Fibroblast of peridontal ligament (primary cell): ENCODE results near the gene CD4.

Experiments used
- DNase-seq: peaks from one replicate; pipeline ENCODE4 v3.0.0-alpha.2; 2010; ENCODE audit errors: extremely low read depth

Gene CD4

DNA sequence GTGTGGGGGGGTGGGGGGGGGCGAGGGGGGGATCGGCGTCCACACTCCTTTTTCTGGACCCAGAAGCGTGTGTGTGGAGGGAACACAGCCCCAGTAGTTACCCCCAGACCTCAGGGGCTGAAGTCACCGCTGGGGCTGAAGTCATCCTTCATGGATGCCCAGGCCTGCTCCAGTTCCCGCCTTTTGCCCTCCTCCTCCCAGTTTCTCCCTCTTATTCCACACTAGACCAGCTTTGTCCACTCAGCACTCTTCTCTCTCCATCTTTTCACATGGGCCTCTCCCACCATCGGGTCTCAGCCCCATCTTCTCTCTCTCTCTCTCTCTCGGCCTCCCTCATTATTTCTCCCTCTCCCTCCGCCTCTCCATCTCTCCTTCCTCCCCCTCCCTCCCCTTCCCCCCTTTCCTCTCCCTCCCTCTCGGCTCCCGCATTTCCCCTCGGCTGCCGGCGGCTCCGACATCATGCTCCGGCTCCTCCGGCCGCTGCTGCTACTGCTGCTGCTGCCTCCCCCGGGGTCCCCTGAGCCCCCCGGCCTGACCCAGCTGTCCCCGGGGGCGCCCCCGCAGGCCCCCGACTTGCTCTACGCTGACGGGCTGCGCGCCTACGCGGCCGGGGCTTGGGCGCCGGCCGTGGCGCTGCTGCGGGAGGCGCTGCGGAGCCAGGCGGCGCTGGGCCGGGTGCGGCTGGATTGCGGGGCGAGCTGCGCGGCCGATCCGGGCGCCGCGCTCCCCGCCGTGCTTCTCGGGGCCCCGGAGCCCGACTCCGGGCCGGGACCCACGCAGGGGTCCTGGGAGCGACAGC, 38.9 kb downstream of the CD4 start, which contains the start of gene P3H3:
Gene P3H3 (plus strand): TSS at position 426 of the 799 bp plus-strand sequence. CDS start 34 bp downstream, at position 460.
- DNase-seq = peak; percentile 43

DNA sequence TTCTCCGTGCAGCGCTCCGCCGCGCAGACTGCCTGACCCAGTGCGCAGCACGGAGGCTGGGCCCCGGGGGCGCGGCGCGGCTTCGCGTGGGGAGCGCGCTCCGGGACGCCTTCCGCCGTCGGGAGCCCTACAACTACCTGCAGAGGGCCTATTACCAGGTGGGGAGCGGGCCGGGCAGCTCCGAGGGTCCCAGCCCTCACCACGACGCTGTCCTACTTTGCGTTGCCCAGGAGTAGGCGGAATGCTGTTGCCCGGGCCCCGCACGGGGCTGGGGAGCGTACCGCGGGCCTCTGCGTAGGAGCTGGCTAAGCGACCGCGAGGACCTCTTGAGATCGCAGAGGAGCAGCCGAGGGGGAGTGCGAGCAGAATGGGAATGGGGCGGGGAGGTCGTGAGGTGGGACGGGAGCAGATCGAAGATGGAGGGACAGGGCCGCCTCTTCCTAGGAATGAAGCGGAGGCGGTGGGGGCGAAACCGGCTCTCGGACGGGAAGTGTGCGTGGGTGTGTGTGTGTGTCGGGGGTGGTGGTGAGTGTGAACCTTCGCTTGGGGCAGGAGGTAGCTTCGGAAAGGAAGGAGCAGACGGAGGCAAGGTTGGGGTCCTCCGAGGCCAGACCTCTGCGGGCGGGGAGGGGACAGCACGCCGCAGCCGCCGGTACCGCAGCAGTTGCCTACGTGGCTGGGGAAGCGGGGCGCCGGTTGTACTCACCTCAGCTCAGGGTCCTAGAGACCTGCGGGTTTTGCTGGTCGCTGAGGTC, 39.6 kb downstream of the CD4 start:
- peak; percentile 27 for DNase-seq

DNA sequence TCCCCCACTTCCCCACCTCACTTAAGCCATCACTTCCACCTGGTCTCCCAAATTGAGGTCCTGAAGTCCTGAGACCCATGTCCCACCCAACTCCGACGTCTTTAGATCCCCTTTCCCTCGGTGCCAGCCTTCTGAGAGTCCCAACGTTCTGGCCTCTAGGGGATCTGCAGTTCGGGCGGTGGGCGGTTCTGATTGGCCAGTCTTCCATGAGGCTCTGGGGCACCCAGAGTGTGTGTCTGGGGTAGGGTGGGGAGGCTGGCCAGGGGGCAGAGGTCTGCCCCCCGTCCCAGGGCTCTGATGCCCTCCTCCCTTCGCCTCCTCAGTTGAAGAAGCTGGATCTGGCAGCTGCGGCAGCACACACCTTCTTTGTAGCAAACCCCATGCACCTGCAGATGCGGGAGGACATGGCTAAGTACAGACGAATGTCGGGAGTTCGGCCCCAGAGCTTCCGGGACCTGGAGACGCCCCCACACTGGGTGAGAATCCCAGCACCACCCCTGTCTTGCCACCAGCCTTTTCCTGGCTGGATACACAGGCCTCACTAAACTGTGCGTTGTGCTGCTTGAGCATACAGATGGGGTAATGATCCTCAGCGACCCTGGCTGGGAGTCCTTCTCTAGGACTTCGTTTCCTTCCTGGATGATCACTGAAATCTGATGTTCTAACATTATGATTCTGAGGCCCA, 40.4 kb downstream of the CD4 start:
- DNase-seq = peak; percentile 49

DNA sequence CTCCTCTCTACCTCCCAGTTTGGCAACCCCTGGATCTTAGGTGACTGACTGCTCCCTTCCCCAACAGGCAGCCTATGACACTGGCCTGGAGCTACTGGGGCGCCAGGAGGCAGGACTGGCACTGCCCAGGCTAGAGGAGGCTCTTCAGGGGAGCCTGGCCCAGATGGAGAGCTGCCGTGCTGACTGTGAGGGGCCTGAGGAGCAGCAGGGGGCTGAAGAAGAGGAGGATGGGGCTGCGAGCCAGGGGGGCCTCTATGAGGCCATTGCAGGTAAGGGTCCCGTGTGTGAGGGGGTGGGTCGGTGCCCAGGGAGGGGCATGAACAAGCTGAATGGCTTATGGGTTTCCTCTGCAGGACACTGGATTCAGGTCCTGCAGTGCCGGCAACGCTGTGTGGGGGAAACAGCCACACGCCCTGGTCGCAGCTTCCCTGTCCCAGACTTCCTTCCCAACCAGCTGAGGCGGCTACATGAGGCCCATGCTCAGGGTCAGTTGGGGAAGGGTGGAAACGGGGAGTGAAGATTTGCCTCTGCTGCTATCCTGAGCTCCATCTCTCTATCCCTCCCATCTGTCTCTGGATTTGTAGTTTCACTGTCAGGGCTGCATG, 41.1 kb downstream of the CD4 start:
- DNase-seq = no peak

DNA sequence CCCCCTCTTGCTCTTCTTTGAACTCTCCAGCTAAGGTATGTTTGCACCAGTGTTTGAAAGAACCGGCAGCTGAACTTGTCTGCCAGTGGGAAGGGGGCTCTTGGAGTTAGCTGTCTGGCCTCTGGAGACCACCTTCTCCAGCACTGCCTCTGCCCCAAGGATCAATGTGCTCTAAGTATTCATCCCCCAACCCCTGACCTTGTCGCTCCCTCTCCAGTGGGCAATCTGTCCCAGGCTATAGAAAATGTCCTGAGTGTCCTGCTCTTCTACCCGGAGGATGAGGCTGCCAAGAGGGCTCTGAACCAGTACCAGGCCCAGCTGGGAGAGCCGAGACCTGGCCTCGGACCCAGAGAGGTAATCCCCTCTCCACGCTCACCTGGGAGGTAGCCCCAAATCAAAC, 41.7 kb downstream of the CD4 start:
- no peak for DNase-seq

DNA sequence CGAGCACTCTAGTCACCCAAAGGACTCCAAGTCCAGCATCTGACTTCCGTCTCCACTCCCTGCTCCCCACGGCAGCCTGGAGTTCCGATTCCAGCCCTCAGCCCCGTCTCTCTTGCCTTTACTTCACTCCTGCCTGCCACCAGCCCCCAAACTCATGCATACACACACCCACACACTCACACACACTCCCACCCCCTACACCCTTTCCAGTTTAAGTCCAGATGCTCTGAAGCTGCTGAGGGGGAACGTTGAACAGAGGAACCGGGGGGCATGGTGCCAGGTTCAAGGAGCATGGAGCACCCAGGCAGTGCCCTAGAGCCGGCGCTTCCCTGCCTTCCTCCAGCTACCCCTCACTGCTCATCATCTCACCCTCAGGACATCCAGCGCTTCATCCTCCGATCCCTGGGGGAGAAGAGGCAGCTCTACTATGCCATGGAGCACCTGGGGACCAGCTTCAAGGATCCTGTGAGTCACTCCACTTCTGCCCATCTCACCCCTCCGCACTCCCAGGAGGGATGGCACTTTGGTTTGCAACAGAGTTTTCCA, 42.2 kb downstream of the CD4 start:
- no peak for DNase-seq

DNA sequence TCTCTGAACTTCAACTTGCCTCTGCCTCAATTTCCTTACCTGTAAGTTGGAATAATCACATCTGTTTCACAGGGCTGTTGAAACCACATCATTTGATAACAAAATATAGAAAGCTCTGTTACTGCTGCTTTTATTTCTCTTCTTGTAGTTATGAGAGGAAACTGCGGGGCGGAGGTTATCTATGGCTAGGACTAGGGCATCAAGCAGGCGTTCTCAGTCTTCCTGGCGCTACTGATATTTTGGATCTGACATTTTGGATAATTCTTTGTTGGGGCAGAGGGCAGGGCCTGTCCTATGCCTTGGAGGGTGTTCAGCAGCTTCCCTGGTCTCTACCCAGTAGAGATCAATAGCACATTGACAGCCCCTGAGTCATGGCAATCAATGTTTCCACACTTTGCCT, 42.8 kb downstream of the CD4 start:
- DNase-seq = no peak

DNA sequence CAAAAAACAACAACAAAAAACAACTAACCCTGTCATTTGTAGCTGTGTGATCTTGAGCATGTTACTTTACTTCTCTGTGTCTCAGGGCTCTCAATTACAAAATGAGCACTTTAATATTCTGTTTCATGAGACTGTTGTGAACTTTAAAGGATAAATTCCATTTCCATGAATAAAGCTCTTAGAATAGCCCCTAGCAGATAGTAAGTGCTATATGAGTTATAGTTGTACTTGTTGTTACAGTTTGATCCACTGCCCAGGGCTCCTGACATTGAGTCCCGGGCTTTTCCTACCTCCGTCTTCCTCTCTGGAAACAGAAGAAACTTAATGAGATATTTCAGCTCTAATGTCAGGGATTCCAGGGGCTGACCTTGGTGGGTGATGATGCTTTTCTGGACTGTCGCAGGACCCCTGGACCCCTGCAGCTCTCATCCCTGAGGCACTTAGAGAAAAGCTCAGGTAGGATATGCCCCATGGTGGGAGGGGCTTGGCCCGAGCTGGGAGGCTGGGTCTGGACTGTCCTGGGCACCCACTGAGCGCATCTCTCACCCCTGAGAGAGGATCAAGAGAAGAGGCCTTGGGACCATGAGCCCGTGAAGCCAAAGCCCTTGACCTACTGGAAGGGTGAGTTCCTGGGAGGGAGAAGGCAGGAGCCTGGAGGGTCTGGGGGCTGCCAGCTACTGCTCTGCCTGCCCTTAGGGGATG, 44.0 kb downstream of the CD4 start:
- DNase-seq = no peak

DNA sequence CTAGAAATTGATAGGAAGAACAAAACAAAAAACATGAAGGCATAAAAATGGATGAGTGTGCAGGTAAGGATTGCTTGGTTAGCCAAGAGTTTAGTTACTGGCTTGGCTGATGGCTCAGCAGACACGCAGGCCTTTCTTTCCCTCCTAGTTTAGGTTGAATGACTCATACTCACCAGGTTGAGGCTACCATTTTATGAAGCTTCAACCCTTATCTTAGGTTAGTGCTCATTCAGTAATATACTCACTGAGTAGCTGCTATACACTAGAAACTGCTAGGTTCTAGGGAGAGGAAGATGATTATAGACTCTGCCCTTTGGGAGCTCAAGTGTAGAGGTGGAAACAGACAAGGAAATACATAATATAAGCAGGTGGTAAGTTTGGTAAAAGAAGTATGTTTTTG, 44.9 kb downstream of the CD4 start:
- no peak for DNase-seq

DNA sequence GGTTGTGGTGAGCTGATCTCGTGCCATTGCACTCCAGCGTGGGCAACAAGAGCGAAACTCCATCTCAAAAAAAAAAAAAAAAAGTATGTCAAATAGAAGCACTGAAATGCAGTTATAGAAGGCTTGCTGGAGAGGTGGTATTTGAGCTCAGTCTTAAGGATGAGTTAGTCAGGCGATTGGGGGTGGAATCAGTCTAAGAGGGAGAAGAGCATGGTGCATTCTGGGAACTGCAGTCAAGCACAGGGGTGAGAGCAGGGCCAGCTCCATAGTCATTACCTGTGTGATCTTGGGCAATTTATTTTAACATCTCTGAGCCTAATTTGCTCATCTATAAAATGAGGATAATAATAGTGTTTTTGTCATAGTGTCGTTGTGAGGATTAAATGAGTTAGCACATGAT, 45.5 kb downstream of the CD4 start:
- DNase-seq = no peak

DNA sequence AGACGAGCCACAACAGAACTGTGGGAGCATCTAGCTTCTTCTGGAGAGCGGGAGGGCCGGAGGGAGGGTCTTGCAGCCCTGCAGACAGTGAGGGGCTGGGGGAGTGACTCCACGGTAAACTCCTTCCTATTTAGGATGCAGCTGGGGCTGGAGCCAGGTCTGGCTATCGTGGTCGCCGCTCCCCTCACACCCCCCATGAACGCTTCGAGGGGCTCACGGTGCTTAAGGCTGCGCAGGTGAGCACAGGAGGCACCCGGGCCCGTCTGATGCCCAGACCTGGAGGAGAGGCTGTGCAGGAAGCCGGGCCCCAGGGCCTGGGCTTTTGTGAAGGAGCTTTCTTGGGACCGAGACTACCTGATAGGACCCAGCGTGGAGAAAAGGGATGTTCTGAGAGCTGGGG, 47.5 kb downstream of the CD4 start:
- no peak for DNase-seq

DNA sequence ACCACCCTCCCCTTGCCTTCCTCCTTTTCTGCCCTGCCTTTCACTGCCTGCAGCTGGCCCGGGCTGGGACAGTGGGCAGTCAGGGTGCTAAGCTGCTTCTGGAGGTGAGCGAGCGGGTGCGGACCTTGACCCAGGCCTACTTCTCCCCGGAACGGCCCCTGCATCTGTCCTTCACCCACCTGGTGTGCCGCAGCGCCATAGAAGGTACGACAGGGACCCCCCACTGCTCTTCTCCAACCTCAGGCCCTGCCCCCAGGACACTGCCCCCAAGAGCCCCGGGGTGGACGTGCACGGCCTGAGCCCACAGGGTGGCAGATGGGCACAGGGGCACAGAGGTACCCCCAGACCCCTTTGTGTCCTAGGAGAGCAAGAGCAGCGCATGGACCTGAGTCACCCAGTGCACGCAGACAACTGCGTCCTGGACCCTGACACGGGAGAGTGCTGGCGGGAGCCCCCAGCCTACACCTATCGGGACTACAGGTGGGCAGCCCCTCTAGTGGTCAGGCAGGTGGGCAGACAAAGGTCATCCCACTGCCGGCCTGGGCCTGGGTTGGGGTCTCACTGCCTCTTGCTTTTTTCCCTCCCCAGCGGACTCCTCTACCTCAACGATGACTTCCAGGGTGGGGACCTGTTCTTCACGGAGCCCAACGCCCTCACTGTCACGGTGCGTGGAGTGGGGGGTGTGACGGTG, 48.2 kb downstream of the CD4 start:
- DNase-seq = no peak

DNA sequence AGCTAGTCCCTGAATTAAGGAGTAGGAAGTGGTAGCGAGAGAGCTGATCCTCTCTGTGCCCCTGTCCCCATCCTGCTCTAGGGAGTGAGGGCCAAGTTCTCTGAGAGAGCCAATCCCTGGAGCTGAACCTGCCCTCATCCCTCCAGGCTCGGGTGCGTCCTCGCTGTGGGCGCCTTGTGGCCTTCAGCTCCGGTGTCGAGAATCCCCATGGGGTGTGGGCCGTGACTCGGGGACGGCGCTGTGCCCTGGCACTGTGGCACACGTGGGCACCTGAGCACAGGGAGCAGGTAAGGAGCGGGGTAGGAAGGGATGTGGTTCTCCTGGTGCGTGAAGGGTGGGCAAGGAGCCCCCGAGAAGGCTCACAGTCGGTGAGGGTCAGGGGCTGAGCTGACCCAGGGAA, 49.5 kb downstream of the CD4 start:
- no peak for DNase-seq

DNA sequence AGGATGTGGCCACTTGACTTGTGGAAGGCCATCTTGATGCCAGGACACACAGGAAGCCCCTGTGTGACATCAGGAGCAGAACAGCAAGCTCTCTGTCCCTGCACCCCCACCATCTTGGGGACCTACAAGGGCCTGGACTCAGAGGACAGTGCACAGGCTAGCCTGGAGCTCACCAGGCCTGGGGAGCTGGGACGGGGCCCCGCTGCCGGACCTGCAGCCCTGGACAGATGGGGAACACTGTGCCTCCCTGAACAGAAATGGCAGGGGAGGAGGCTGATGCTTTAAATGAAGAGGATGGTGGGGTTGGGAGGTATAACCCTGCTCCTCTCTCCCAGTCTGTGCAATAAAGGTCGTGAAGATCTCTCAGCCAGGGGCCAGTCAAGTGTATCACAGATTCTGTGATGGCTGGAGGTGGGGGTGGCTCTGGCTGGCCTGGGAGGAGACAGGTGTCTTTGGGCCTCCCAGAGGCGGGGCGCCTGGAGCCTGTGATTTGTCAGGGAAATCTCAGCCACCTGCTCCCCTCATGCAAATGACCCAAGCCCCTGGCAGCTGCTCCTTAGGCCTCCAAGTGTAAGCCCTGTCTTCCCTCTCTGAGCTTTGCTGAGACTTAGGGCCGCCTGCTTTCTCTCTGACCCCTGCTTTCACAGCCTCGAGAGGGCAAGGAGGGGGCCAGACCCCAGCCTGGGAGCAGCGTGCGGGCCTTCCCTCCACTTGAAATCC, 50.3 kb downstream of the CD4 start:
- DNase-seq = no peak

DNA sequence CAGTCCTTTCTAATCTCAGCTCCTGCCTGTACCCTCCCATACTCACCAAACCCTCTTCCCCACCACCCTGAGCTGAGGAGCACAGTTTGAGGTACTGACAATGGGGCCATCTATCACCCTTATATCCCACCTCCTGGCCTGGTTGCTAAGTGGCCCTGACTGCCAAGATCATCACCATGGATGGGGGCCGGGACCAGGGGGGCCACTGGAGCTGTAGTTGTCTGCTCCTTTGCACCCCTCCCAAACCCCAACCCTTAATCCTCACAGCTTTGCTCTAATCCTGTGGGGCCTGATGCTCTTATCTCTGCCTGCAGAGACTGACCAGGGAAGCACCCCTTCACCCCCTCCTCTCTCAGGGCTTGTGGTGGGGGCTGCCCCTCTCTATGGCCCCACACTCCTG, 51.0 kb downstream of the CD4 start:
- no peak for DNase-seq

DNA sequence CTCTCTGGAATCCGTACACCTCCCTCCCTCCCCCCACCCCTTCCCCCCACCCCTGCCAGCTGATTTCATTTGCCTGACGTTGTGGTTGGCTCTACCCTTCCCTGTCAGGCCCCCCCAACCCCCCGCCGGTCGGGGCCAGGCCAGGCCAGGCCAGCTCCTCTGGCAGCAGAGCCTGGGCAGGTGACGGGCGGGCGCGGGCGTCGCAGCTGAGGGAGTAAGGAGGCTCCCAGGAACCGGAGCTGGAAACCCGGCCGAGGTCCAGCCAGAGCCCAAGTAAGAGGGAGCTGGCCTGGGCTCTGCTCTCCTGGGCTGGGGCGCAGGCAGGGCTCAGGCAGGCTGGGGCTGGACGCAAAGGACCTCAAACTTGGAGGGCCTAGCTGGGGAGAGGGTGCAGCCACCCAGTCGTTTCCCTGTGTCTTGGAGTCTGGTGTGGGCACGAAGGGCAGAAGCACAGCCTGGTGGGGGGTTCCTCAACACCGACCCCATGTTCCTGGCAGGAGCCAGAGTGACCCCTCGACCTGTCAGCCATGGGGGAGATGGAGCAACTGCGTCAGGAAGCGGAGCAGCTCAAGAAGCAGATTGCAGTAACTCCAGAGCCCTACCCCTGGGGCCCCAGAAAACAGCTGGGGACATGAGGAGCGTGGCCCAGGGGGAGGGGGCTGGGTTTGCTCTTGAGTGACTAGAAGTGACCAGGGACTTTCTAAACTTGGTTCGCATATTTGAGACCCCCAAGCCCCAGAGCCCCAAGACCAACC, 51.6 kb downstream of the CD4 start, which contains the start of gene GNB3:
Gene GNB3 (plus strand): TSS at position 165 of the 755 bp plus-strand sequence. CDS start 363 bp downstream, at position 528.
- no peak for DNase-seq

DNA sequence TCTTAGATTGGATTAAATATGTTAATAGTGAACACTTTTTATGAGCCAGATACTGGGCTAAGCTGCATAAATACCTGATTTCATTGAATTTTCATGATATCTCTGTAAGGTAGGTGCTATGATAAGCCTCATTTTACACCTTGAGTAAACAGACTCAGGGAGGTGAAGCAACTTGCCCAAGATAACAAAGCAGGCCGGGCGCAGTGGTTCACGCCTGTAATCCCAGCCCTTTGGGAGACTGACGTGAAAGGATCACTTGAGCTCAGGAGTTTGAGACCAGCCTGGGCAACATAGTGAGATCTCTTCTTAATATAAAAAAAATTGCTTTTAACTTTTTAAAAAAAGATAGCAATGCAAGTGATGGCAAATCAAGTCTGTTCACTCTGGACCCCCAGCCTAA, 52.7 kb downstream of the CD4 start:
- no peak for DNase-seq

DNA sequence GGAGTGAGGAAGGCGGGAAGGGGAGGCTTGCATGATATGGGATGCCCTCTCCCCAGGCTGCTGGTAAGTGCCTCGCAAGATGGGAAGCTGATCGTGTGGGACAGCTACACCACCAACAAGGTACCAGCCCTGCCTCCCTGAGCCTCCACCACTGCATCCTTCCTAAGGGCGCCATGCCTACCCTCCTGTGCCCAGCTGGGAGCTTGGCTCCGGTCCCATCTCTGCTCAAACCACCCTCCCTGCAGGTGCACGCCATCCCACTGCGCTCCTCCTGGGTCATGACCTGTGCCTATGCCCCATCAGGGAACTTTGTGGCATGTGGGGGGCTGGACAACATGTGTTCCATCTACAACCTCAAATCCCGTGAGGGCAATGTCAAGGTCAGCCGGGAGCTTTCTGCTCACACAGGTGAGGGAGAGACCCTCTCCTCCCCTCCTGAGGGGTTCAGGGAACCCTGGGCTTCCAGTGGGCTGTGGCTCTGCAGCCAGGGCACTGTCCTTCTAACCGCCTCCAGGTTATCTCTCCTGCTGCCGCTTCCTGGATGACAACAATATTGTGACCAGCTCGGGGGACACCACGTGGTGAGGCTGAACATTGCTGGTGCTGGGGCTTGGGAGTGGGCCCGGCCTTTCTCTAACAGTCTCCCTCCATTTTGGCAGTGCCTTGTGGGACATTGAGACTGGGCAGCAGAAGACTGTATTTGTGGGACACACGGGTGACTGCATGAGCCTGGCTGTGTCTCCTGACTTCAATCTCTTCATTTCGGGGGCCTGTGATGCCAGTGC, 54.0 kb downstream of the CD4 start:
- no peak for DNase-seq
